Measurements from ENCODE around the gene SLC25A28.
"Not testable (repeated sequence)": the region's sequence is repeated elsewhere in the genome, so short reads cannot be mapped to it uniquely, and the experiment has no call there.

SLC25A28 gene

GRCh38 chr10:99648717-99649116, 28.5 kb upstream of the SLC25A28 start:
- peaks cover 7% of the 10 kb centered on the region for H3K4me1 Mint-ChIP-seq (ENCODE audit: low read depth)
- peaks cover 25% of the 10 kb centered on the region for H3K27me3 Mint-ChIP-seq (ENCODE audit: low read depth)
- no peak for DNase-seq (ENCODE audit: low spot score)
- peaks cover 9% of the 10 kb centered on the region for H3K9me3 Mint-ChIP-seq
- no peak overlapping the region for H3K4me3 Mint-ChIP-seq
- no peaks in the 10 kb centered on the region for H3K36me3 Mint-ChIP-seq (ENCODE audit: low read depth)
- no peak overlapping the region for H3K27ac Mint-ChIP-seq

GRCh38 chr10:99647601-99648151, 27.4 kb upstream of the SLC25A28 start:
- H3K27me3 Mint-ChIP-seq (ENCODE audit: low read depth), result peaks cover 25% of the 10 kb centered on the region
- no peaks in the 10 kb centered on the region for H3K36me3 Mint-ChIP-seq (ENCODE audit: low read depth)
- DNase-seq (ENCODE audit: low spot score), result no peak
- peaks cover 7% of the 10 kb centered on the region for H3K4me1 Mint-ChIP-seq (ENCODE audit: low read depth)
- H3K9me3 Mint-ChIP-seq, result peaks cover 9% of the 10 kb centered on the region
- H3K4me3 Mint-ChIP-seq, result no peak overlapping the region
- no peak overlapping the region for H3K27ac Mint-ChIP-seq

DNA sequence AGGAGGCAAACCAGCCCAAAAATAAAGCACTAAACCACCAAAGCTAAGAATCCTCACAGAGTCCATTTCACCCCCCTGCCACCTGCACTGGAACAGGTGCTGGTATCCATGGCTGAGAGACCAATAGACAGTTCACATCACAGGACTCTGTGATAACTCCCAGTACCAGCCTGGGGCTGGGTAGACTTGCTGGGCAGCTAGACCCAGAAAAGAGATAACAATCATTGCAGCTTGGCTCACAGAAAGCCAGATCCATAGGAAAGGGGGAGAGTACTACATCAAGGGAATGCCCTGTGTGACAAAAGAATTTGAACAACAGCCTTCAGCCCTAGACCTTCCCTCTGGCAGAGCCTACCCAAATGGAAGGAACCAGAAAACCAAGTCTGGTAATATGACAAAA, 13.6 kb upstream of the SLC25A28 start:
- H3K27ac Mint-ChIP-seq, result no peak overlapping the region
- peaks cover 39% of the 10 kb centered on the region for H3K27me3 Mint-ChIP-seq (ENCODE audit: low read depth)
- no peak overlapping the region for H3K4me3 Mint-ChIP-seq
- DNase-seq (ENCODE audit: low spot score), result no peak
- no peaks in the 10 kb centered on the region for H3K36me3 Mint-ChIP-seq (ENCODE audit: low read depth)
- no peaks in the 10 kb centered on the region for H3K4me1 Mint-ChIP-seq (ENCODE audit: low read depth)
- H3K9me3 Mint-ChIP-seq, result no peaks in the 10 kb centered on the region

DNA sequence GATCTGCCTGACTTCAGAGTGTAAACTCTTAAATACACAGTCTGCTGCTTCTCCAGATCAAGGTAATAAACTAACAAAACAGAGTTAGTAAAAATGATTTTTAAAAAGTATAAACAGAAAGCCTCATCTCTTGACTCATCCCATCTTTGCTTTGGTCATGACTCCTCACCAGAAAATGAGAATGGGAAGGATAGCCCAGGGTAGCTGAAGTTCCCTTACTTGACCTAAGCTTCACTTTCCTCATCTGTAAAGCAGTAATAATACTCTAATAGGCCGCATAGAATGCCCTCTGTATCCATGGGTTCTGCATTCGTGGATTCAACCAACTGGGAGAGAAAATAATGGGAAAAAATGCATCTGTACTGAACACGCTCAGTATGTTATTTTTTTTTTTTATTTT, 11.3 kb upstream of the SLC25A28 start:
- H3K4me3 Mint-ChIP-seq, result no peak overlapping the region
- peaks cover 23% of the 10 kb centered on the region for H3K27me3 Mint-ChIP-seq (ENCODE audit: low read depth)
- H3K9me3 Mint-ChIP-seq, result no peaks in the 10 kb centered on the region
- no peaks in the 10 kb centered on the region for H3K36me3 Mint-ChIP-seq (ENCODE audit: low read depth)
- no peaks in the 10 kb centered on the region for H3K4me1 Mint-ChIP-seq (ENCODE audit: low read depth)
- DNase-seq (ENCODE audit: low spot score), result no peak
- H3K27ac Mint-ChIP-seq, result no peak overlapping the region

- no peak overlapping the region for H3K27ac Mint-ChIP-seq
- H3K9me3 Mint-ChIP-seq, result no peaks in the 10 kb centered on the region
- no peak overlapping the region for H3K4me3 Mint-ChIP-seq
- no peak for DNase-seq (ENCODE audit: low spot score)
- H3K27me3 Mint-ChIP-seq (ENCODE audit: low read depth), result peaks cover 23% of the 10 kb centered on the region
- no peaks in the 10 kb centered on the region for H3K36me3 Mint-ChIP-seq (ENCODE audit: low read depth)
- H3K4me1 Mint-ChIP-seq (ENCODE audit: low read depth), result no peaks in the 10 kb centered on the region
These were observed 10.8 kb upstream of the SLC25A28 start for GRCh38 chr10:99630991-99631390.

DNA sequence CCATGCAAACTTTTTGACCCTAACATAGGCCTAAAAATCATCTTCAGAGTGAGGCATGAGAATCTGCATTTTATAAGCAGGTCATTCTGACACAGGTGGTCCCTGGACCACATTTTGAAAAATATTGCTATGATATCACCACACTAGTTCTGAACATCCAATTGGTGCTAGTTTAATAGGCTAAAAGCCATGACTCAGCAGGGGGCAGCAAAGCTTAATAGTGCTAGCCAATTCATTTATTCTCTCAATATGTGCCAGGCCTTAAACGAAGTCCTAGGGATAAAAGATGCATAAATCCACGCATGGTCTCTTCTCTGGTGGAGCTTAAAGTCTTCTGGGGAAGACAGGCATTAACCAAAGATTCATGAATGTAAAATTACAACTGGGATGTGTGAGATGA, 10.2 kb upstream of the SLC25A28 start:
- Mint-ChIP-seq H3K9me3 (no peaks in the 10 kb centered on the region), H3K27me3 (ENCODE audit: low read depth) (peaks cover 19% of the 10 kb centered on the region), H3K36me3 (ENCODE audit: low read depth) (no peaks in the 10 kb centered on the region), H3K4me1 (ENCODE audit: low read depth) (no peaks in the 10 kb centered on the region), H3K4me3 (no peak overlapping the region), H3K27ac (no peak overlapping the region)
- no peak for DNase-seq (ENCODE audit: low spot score)

- Mint-ChIP-seq H3K4me1 (ENCODE audit: low read depth) (no peaks in the 10 kb centered on the region), H3K27ac (no peak overlapping the region), H3K27me3 (ENCODE audit: low read depth) (peaks cover 15% of the 10 kb centered on the region), H3K4me3 (no peak overlapping the region), H3K9me3 (no peaks in the 10 kb centered on the region), H3K36me3 (ENCODE audit: low read depth) (no peaks in the 10 kb centered on the region)
- no peak for DNase-seq (ENCODE audit: low spot score)
These were observed 9.4 kb upstream of the SLC25A28 start for GRCh38 chr10:99629625-99629978.

GRCh38 chr10:99628923-99629624, 8.8 kb upstream of the SLC25A28 start:
- Mint-ChIP-seq H3K27ac (no peak overlapping the region), H3K4me1 (ENCODE audit: low read depth) (no peaks in the 10 kb centered on the region), H3K4me3 (no peak overlapping the region), H3K36me3 (ENCODE audit: low read depth) (no peaks in the 10 kb centered on the region), H3K9me3 (no peaks in the 10 kb centered on the region), H3K27me3 (ENCODE audit: low read depth) (peaks cover 9% of the 10 kb centered on the region)
- no peak for DNase-seq (ENCODE audit: low spot score)

DNA sequence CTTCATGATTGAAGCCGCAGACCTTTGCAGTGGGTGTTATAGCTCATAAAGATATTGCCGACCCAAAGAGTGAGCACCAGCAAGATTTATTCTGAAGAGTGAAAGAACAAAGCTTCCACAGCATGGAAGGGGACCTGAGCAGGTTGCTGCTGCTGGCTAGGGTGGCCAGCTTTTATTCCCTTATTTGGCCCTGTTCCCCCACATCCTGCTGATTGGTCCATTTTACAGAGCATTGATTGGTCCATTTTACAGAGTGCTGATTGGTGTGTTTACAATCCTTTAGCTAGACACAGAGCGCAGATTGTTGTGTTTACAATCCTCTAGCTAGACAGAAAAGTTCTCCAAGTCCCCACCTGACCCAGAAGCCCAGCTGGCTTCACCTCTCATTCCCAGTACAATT, 4.9 kb upstream of the SLC25A28 start:
- DNase-seq (ENCODE audit: low spot score); H3K27me3 Mint-ChIP-seq (ENCODE audit: low read depth); H3K4me1 Mint-ChIP-seq (ENCODE audit: low read depth); H3K27ac Mint-ChIP-seq; H3K9me3 Mint-ChIP-seq; H3K36me3 Mint-ChIP-seq (ENCODE audit: low read depth); H3K4me3 Mint-ChIP-seq: not testable (repeated sequence)

GRCh38 chr10:99623919-99624318, 3.7 kb upstream of the SLC25A28 start:
- H3K4me3 Mint-ChIP-seq, result no peak overlapping the region
- H3K27me3 Mint-ChIP-seq (ENCODE audit: low read depth), result peaks cover 1% of the 10 kb centered on the region
- H3K4me1 Mint-ChIP-seq (ENCODE audit: low read depth), result peaks cover 12% of the 10 kb centered on the region
- H3K27ac Mint-ChIP-seq, result peak overlapping the region; percentile 34
- H3K9me3 Mint-ChIP-seq, result no peaks in the 10 kb centered on the region
- no peak for DNase-seq (ENCODE audit: low spot score)
- peaks cover 3% of the 10 kb centered on the region for H3K36me3 Mint-ChIP-seq (ENCODE audit: low read depth)

- H3K27ac Mint-ChIP-seq, result peak overlapping the region; percentile 96
- peaks cover 10% of the 10 kb centered on the region for H3K36me3 Mint-ChIP-seq (ENCODE audit: low read depth)
- no peaks in the 10 kb centered on the region for H3K9me3 Mint-ChIP-seq
- H3K4me1 Mint-ChIP-seq (ENCODE audit: low read depth), result peaks cover 29% of the 10 kb centered on the region
- H3K4me3 Mint-ChIP-seq, result peak overlapping the region; percentile 89
- H3K27me3 Mint-ChIP-seq (ENCODE audit: low read depth), result peaks cover 1% of the 10 kb centered on the region
- no peak for DNase-seq (ENCODE audit: low spot score)
These were observed 1.4 kb upstream of the SLC25A28 start for GRCh38 chr10:99621454-99622251.

GRCh38 chr10:99620711-99621453, 643 bp upstream of the SLC25A28 start:
- H3K4me1 Mint-ChIP-seq (ENCODE audit: low read depth), result peaks cover 31% of the 10 kb centered on the region
- peak; percentile 84 for DNase-seq (ENCODE audit: low spot score)
- peaks cover 1% of the 10 kb centered on the region for H3K27me3 Mint-ChIP-seq (ENCODE audit: low read depth)
- peak overlapping the region; percentile 96 for H3K27ac Mint-ChIP-seq
- no peaks in the 10 kb centered on the region for H3K9me3 Mint-ChIP-seq
- peaks cover 10% of the 10 kb centered on the region for H3K36me3 Mint-ChIP-seq (ENCODE audit: low read depth)
- H3K4me3 Mint-ChIP-seq, result peak overlapping the region; percentile 89

DNA sequence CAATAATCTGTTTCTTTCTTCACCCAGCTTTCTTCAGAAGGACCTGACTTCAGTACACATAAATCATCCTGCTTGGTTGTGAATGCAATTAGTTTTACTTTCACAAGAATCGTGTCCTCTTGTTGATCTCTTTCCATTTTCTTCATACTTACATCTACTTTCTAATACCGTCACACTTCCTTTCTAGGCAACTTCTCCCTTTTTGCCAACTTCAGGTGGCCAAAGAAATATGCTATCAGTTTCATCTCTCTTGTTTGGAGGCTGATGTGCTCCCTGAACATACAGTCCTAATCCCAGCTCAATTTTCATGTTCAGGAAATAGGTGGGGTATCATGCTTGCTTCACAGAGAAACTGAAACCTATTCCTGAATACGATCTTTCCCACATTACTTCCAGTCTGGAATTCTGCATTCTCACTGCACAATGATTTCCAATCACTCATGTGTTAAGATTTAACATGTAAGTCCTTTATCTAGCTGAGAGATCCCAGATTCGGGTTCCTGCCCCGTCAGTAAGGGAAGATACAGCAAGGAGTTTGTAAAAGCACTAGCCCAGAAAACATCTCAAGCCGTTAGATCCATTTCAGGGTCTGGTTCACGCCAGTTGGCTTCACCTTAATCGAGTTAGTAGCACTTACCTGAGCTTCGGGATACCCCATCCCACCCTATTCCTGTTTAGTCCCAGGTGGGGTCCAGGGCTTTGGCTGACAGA, 994 bp downstream of the SLC25A28 start:
- Mint-ChIP-seq H3K27me3 (ENCODE audit: low read depth) (no peaks in the 10 kb centered on the region), H3K36me3 (ENCODE audit: low read depth) (peaks cover 14% of the 10 kb centered on the region), H3K9me3 (no peaks in the 10 kb centered on the region), H3K4me1 (ENCODE audit: low read depth) (peaks cover 35% of the 10 kb centered on the region), H3K27ac (peak overlapping the region; percentile 86), H3K4me3 (peak overlapping the region; percentile 93)
- peak; percentile 11 for DNase-seq (ENCODE audit: low spot score)
